GM13977 (cell line): ENCODE results near the gene ZNF217.
"Not testable (repeated sequence)": the region's sequence is repeated elsewhere in the genome, so short reads cannot be mapped to it uniquely, and the experiment has no call there.

Experiments
- DNase-seq: peaks from one replicate; pipeline ENCODE4 v3.0.0; 2012; ENCODE audit warnings: low spot score
- CTCF ChIP-seq: IDR thresholded peaks from 2 replicates; pipeline ENCODE4 v1.5.1; 2012; ENCODE audit warnings: mild to moderate bottlenecking, control low read depth; ENCODE audit not compliant: insufficient read depth; ENCODE audit errors: extremely low read depth, missing control alignments
- in situ Hi-C: fragments of 300-500 bp; cut with MboI; formaldehyde crosslinking; loops from one replicate; pipeline ENCODE4 v1.12.0; 2022; ENCODE audit warnings: low sequenced_read_pairs, low pct_unique_long_range_greater_than_20kb, mixed read lengths, inconsistent platforms; ENCODE audit not compliant: unreplicated experiment

Gene ZNF217

GRCh38 chr20:53550280-53551187 lies 43.1 kb downstream of the ZNF217 start:
- DNase-seq, result no peak
- TF ChIP-seq CTCF, result no peak
- in situ Hi-C loops, result loop anchor here (25.0 kb wide), 2 partner anchors 637 to 1087 kb away; no protein-coding TSS in a partner anchor

- in situ Hi-C loops, result loop anchor here (10.0 kb wide), 1 partner anchor 133 kb away; no protein-coding TSS in a partner anchor
- TF ChIP-seq CTCF, result peak; percentile 58
- peak; percentile 73 for DNase-seq
These were observed 45.9 kb downstream of the ZNF217 start for GRCh38 chr20:53547664-53548239.

- in situ Hi-C loops, result no loop called here
- TF ChIP-seq CTCF, result no peak
- DNase-seq, result no peak
These were observed 54.1 kb downstream of the ZNF217 start for GRCh38 chr20:53539516-53539915.

- in situ Hi-C loops, DNase-seq: not testable (repeated sequence)
These were observed 57.3 kb downstream of the ZNF217 start for GRCh38 chr20:53536382-53536781.

GRCh38 chr20:53535878-53536277 lies 57.8 kb downstream of the ZNF217 start:
- in situ Hi-C loops, result no loop called here
- DNase-seq, result no peak
- TF ChIP-seq CTCF, result no peak

- DNase-seq, result no peak
- in situ Hi-C loops, result no loop called here
- no peak for TF ChIP-seq CTCF
These were observed 59.6 kb downstream of the ZNF217 start for GRCh38 chr20:53534037-53534436.

- TF ChIP-seq CTCF, result no peak
- in situ Hi-C loops, result no loop called here
- no peak for DNase-seq
These were observed 60.1 kb downstream of the ZNF217 start for GRCh38 chr20:53533500-53533899.

GRCh38 chr20:53532654-53533312 lies 60.9 kb downstream of the ZNF217 start:
- in situ Hi-C loops, result not testable (repeated sequence)

More at GRCh38 chr20:53532654-53533312, 60.9 kb downstream of the ZNF217 start:
- not testable (repeated sequence) for DNase-seq
